SU-DHL-6 (cell line): ENCODE data around the gene HS6ST3.

Source experiments
- H2AFZ ChIP-seq: fragments of 200-600 bp; sonication (generic); 2 replicates; pipeline ENCODE4 v1.6.1; 2014; ENCODE audit warnings: low read depth, mild to moderate bottlenecking, moderate library complexity, mixed read lengths, antibody characterized with exemption, low read length; ENCODE audit not compliant: severe bottlenecking
- H3F3A ChIP-seq: fragments of 200-600 bp; shearing (Covaris generic); 2 replicates; pipeline ENCODE4 v1.6.0; 2016; ENCODE audit warnings: antibody characterized with exemption, mild to moderate bottlenecking; ENCODE audit not compliant: insufficient read depth
- H3K27ac ChIP-seq: fragments of 200-600 bp; sonication (generic); 2 replicates; pipeline ENCODE4 v1.5.1; 2016; ENCODE audit warnings: low read depth, mild to moderate bottlenecking, low read length, moderate library complexity, mixed read lengths
- H3K27me3 ChIP-seq: fragments of 200-600 bp; sonication (generic), shearing (Covaris generic); 2 replicates; pipeline ENCODE4 v1.6.0; 2014; ENCODE audit warnings: mild to moderate bottlenecking, low read length
- H3K36me3 ChIP-seq: fragments of 200-600 bp; sonication (generic); 2 replicates; pipeline ENCODE4 v1.6.1; 2014; ENCODE audit warnings: mild to moderate bottlenecking, low read length, mixed read lengths
- H3K4me2 ChIP-seq: fragments of 300-600, 200-600 bp; shearing (Covaris generic), sonication (generic); 2 replicates; pipeline ENCODE4 v1.6.0; 2014; ENCODE audit warnings: low read length, low read depth, mild to moderate bottlenecking; ENCODE audit not compliant: poor library complexity, severe bottlenecking
- H3K4me3 ChIP-seq: fragments of 200-600 bp; sonication (generic); 2 replicates; pipeline ENCODE4 v1.5.1; 2014; ENCODE audit warnings: antibody characterized with exemption, low read length, mild to moderate bottlenecking, mixed read lengths; ENCODE audit not compliant: insufficient read depth, poor library complexity, severe bottlenecking
- H3K79me2 ChIP-seq: fragments of 200-600 bp; sonication (generic); 2 replicates; pipeline ENCODE4 v1.6.1; 2014; ENCODE audit warnings: mild to moderate bottlenecking, low read length, moderate library complexity; ENCODE audit not compliant: insufficient read depth
- H3K9ac ChIP-seq: fragments of 200-600 bp; sonication (generic); 2 replicates; pipeline ENCODE4 v1.7.0; 2014; ENCODE audit warnings: mild to moderate bottlenecking, low read length
- H3K9me2 ChIP-seq: fragments of 200-600 bp; sonication (generic); replicated peaks from 2 replicates; pipeline ENCODE4 v1.6.1; 2014; ENCODE audit warnings: low read length; ENCODE audit not compliant: insufficient read depth
- H3K9me3 ChIP-seq: fragments of 200-600 bp; sonication (generic); 2 replicates; pipeline ENCODE4 v1.6.1; 2014; ENCODE audit warnings: low read length, mixed read lengths; ENCODE audit not compliant: insufficient read depth
- H4K20me1 ChIP-seq: fragments of 200-600 bp; sonication (generic); 2 replicates; pipeline ENCODE4 v1.6.1; 2014; ENCODE audit warnings: low read depth, mild to moderate bottlenecking, antibody characterized with exemption, low read length, moderate library complexity, mixed read lengths
- EZH2phosphoT487 ChIP-seq: fragments of 200-600 bp; sonication (generic), shearing (Covaris generic); conservative IDR thresholded peaks from 2 replicates; pipeline ENCODE4 v1.6.1; 2018; ENCODE audit warnings: mild to moderate bottlenecking, antibody characterized with exemption, low read length, moderate library complexity, mixed read lengths
- TF ChIP-seq, protein P1 (sequence below): fragments of 200-600 bp; sonication (generic); IDR thresholded peaks from one replicate; pipeline ENCODE4 v1.5.1; 2017; ENCODE audit warnings: antibody characterized with exemption, mild to moderate bottlenecking, low read length, moderate library complexity; ENCODE audit not compliant: insufficient read depth, poor library complexity, severe bottlenecking

Gene HS6ST3

DNA sequence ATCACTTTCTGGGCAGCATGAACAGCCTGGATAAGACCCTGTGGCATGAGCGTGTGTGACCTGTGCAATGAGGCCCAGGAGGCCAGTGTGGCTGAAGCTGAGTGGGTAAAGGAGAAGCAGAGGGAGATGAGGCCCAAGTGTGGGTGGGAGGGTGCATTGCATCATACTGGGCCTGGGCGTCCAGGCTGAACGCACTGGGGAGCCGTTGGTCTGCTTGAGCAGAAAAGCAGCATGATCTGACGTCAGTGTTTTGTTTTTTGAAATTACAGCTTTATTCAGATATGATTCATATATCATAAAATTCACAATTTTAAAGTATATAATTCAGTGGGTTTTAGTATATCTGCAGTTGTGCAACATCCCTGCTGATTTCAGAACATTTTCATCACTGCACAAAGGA is 409.7 kb downstream of the HS6ST3 start:
- Histone ChIP-seq H3K9ac (no peak overlapping the region), H4K20me1 (no peaks in the 10 kb centered on the region), H3K4me3 (no peak overlapping the region), H3K36me3 (no peaks in the 10 kb centered on the region), H3K27me3 (no peaks in the 10 kb centered on the region), H3K79me2 (no peaks in the 10 kb centered on the region), H3K4me2 (no peak overlapping the region), H3K9me2 (0 out of 2 replicates have a peak, but pooled peaks cover 3% of the 10 kb centered on the region), H2AFZ (no peak overlapping the region), H3F3A (no peaks in the 10 kb centered on the region), H3K27ac (no peak overlapping the region), H3K9me3 (no peaks in the 10 kb centered on the region)
- TF ChIP-seq EZH2phosphoT487 = no peak
- TF ChIP-seq, protein P1, sequence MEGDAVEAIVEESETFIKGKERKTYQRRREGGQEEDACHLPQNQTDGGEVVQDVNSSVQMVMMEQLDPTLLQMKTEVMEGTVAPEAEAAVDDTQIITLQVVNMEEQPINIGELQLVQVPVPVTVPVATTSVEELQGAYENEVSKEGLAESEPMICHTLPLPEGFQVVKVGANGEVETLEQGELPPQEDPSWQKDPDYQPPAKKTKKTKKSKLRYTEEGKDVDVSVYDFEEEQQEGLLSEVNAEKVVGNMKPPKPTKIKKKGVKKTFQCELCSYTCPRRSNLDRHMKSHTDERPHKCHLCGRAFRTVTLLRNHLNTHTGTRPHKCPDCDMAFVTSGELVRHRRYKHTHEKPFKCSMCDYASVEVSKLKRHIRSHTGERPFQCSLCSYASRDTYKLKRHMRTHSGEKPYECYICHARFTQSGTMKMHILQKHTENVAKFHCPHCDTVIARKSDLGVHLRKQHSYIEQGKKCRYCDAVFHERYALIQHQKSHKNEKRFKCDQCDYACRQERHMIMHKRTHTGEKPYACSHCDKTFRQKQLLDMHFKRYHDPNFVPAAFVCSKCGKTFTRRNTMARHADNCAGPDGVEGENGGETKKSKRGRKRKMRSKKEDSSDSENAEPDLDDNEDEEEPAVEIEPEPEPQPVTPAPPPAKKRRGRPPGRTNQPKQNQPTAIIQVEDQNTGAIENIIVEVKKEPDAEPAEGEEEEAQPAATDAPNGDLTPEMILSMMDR = no peak

DNA sequence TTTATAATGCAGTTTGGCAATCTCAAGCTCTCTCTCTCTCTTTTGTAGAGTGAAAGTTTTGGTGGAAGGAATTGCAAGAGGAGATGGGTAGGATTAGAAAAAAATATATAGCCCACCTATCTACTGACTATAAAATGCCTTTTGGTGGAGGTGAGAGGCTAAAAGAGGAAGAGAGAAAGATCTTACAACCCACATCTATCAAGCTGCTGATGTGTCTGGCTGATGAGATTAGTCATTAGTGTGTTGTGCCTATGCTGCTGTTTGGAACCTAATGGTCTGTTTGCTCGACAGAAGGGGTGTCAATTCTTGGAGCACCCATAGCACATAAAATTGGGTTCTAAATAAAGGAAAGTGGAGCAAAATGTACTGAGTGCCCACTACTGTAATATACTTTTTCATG is 411.0 kb downstream of the HS6ST3 start:
- Histone ChIP-seq H3K9me2 (0 out of 2 replicates have a peak, but pooled peaks cover 3% of the 10 kb centered on the region), H3K4me3 (no peak overlapping the region), H3K36me3 (no peaks in the 10 kb centered on the region), H3K27me3 (no peaks in the 10 kb centered on the region), H3F3A (no peaks in the 10 kb centered on the region), H3K9me3 (no peaks in the 10 kb centered on the region), H3K4me2 (no peak overlapping the region), H2AFZ (no peak overlapping the region), H3K27ac (no peak overlapping the region), H3K79me2 (no peaks in the 10 kb centered on the region), H4K20me1 (no peaks in the 10 kb centered on the region), H3K9ac (no peak overlapping the region)
- TF ChIP-seq, protein P1 = no peak
- TF ChIP-seq EZH2phosphoT487 = no peak

DNA sequence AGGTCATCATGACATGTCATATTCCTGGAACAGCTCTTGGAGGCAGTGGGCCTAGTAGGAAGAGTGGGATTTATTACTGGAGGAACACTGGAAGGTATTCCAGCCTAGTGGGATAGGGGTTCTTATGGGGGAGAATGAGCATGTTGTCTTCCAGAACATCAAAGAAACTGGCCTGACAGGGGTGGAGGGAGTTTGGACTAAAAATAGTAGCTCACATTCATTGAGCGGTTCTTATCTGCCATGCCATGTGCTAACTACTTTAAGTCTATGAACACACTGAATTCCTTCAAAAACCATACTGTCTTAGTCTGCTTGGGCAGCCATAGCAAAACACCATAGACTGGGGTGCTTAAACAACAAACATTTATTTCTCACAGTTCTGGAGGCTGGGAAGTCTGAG is 413.6 kb downstream of the HS6ST3 start:
- no peak overlapping the region for H3K4me3 ChIP-seq
- TF ChIP-seq, protein P1 = no peak
- H3K36me3 ChIP-seq = no peaks in the 10 kb centered on the region
- H2AFZ ChIP-seq = no peak overlapping the region
- H3K4me2 ChIP-seq = no peak overlapping the region
- 0 out of 2 replicates have a peak, but pooled peaks cover 3% of the 10 kb centered on the region for H3K9me2 ChIP-seq
- H3K9me3 ChIP-seq = no peaks in the 10 kb centered on the region
- H3K27me3 ChIP-seq = no peaks in the 10 kb centered on the region
- H3K79me2 ChIP-seq = no peaks in the 10 kb centered on the region
- no peaks in the 10 kb centered on the region for H4K20me1 ChIP-seq
- H3K9ac ChIP-seq = no peak overlapping the region
- H3F3A ChIP-seq = no peaks in the 10 kb centered on the region
- H3K27ac ChIP-seq = no peak overlapping the region
